Heart left ventricle (tissue), 13 donors: ENCODE measurements around the gene CTCF.

ENCODE experiments used
- POLR2A ChIP-seq, 2 donors: fragments of 450-650 bp; IDR thresholded peaks; one replicate each; pipeline ENCODE4 v1.6.1; 2017; ENCODE audit warnings: antibody characterized with exemption in 2 of 2, mild to moderate bottlenecking in 2 of 2, moderate library complexity in 2 of 2
- TF ChIP-seq, protein P1 (sequence below), 12 donors: fragments of 200-600 bp; sonication (generic) in 4 of 12; IDR thresholded peaks; one replicate each; pipeline versions ENCODE4 v1.5.0 to v1.8.0; 2018 to 2022; ENCODE audit warnings: antibody characterized with exemption in 12 of 12, mild to moderate bottlenecking in 5 of 12
- donor health status: ischemic (EF 13 %, LVEDD 7.1; RV severe dilation, severe dysfunction).
- donor health status: DM: no; HTN: yes; CAD: no.
- donor health status: DM: no; HTN: no; CAD: no.
- donor health status: ischemic (EF 25% LVEDD 6.9; RV normal size, moderate dysfunction).
- donor health status: ischemic (EF 25% LVEDD 5.7; RV mildly dilated, moderate dysfunction).
- donor health status: ischemic (EF 35%, LVEDD 5.7; RV mildly dilated, moderate dysfunction).
- donor health status: nonischemic (EF 11% LVEDD 7.7; RV severe dilation, severe dysfunction).
- donor health status: DM: yes; HTN: yes; CAD: no.
- donor health status: PGD.
- donor health status: ischemic (EF 29% LVEDD 5.4; RV normal size, mild dysfunction).
- donor health status: nonischemic (EF 23%, LVEDD 6.1; RV moderate dilation, normal function).

DNA sequence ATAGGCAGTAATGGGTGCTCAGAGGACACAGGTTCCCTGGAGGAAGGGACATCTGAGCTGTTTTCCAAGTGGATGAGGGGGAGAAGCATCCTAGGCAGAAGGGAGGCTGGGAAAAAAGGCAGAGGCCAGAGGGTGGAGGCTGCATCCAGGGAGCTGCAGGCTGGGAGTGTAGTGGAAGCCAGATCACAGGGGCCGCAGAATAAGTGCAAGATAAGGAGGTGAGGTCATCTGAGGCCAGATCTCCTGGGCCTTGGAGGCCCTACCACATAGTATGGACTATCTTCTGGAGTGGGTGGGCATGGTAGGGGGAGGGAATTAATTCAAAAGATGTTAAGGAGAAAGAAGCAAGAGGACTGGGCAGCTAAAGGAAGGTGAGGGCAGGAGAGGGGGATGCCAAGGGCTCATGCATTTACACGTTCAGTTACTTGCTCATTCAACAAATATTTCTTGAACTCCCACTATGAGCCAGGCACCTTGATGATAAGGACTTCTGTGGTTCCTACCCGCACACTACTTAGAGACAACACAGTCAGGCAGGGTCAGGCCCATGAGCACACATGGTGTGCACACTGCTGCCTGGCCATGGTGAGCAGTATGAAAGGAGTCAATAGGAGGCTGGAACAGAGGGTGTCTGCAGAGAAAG lies 36.1 kb upstream of the CTCF start:
- TF ChIP-seq, protein P1, sequence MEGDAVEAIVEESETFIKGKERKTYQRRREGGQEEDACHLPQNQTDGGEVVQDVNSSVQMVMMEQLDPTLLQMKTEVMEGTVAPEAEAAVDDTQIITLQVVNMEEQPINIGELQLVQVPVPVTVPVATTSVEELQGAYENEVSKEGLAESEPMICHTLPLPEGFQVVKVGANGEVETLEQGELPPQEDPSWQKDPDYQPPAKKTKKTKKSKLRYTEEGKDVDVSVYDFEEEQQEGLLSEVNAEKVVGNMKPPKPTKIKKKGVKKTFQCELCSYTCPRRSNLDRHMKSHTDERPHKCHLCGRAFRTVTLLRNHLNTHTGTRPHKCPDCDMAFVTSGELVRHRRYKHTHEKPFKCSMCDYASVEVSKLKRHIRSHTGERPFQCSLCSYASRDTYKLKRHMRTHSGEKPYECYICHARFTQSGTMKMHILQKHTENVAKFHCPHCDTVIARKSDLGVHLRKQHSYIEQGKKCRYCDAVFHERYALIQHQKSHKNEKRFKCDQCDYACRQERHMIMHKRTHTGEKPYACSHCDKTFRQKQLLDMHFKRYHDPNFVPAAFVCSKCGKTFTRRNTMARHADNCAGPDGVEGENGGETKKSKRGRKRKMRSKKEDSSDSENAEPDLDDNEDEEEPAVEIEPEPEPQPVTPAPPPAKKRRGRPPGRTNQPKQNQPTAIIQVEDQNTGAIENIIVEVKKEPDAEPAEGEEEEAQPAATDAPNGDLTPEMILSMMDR (IDR thresholded peaks at IDR 0.05) = no peak
- TF ChIP-seq POLR2A (IDR thresholded peaks at IDR 0.05) = no peak
